IMR-90 (cell line): Measurements from ENCODE around the gene UMOD. TPM values are rescaled to one million over a fixed set of nuclear protein-coding genes. Genes with fewer than 3 reads are reported as not detected.

Experiments used
- ATAC-seq: fragments of 200-7000 bp; cut with Tn5 transposase; 2 replicates; pipeline ENCODE4 v1.9.1; 2020; ENCODE audit warnings: low read depth, mild to moderate bottlenecking, moderate library complexity
- BruUV-seq: library from RNA; stranded (reverse); fragments of 400-500 nt; replicated peaks from 2 replicates; lab custom pipeline; 2021; lab: Mats Ljungman, UMichigan
- CTCF ChIA-PET: fragments of 300-600 bp; formaldehyde crosslinking; extraction: SDS; loops from one replicate; lab custom pipeline; 2021; ENCODE audit warnings: antibody characterized with exemption; lab: Yijun Ruan, JAX
- POLR2A ChIA-PET: fragments of 300-600 bp; sonication (Branson Sonifier 250); formaldehyde crosslinking; loops from one replicate; lab custom pipeline; 2022; ENCODE audit warnings: antibody characterized with exemption; ENCODE audit not compliant: unreplicated experiment; lab: Charles Lee
- DNase-seq: peaks from one replicate; pipeline ENCODE4 v3.0.0; 2013
- H2AFZ ChIP-seq: replicated peaks from 2 replicates; pipeline ENCODE3; 2013; ENCODE audit warnings: low read length, mild to moderate bottlenecking; ENCODE audit not compliant: poor library complexity
- H2AK5ac ChIP-seq: 2 replicates; pipeline ENCODE4 v1.6.1; 2013; ENCODE audit warnings: low read depth, low read length, inconsistent platforms
- H2AK9ac ChIP-seq: replicated peaks from 2 replicates; pipeline ENCODE3; 2013; ENCODE audit warnings: mild to moderate bottlenecking, low read depth, low read length, moderate library complexity; ENCODE audit not compliant: poor library complexity
- H2BK120ac ChIP-seq: 2 replicates; pipeline ENCODE4 v1.6.1; 2013; ENCODE audit warnings: low read depth, low read length, inconsistent platforms
- H2BK15ac ChIP-seq: 3 replicates; pipeline ENCODE4 v1.6.1; 2013; ENCODE audit warnings: low read depth, low read length, inconsistent platforms
- H2BK20ac ChIP-seq: 2 replicates; pipeline ENCODE4 v1.6.1; 2013; ENCODE audit warnings: low read depth, mild to moderate bottlenecking, inconsistent platforms, low read length, moderate library complexity
- H2BK5ac ChIP-seq: 2 replicates; pipeline ENCODE4 v1.6.1; 2013; ENCODE audit warnings: mild to moderate bottlenecking, low read depth, low read length, inconsistent platforms; ENCODE audit not compliant: poor library complexity, severe bottlenecking
- H3K14ac ChIP-seq: replicated peaks from 2 replicates; pipeline ENCODE4 v1.6.1; 2013; ENCODE audit warnings: low read depth, low read length, inconsistent platforms
- H3K18ac ChIP-seq: 2 replicates; pipeline ENCODE4 v1.6.1; 2013; ENCODE audit warnings: low read depth, low read length, control low read depth
- H3K23ac ChIP-seq: 2 replicates; pipeline ENCODE4 v1.6.1; 2013; ENCODE audit warnings: low read depth, low read length, inconsistent platforms
- H3K27ac ChIP-seq: 2 replicates; pipeline ENCODE4 v1.5.1; 2013; ENCODE audit warnings: mild to moderate bottlenecking, control low read depth, low read length; ENCODE audit not compliant: insufficient read depth
- H3K27me3 ChIP-seq: 2 replicates; pipeline ENCODE4 v1.6.1; 2013; ENCODE audit warnings: low read length; ENCODE audit not compliant: control insufficient read depth, insufficient read depth
- H3K36me3 ChIP-seq: 2 replicates; pipeline ENCODE4 v1.6.1; 2013; ENCODE audit warnings: low read length, mixed read lengths; ENCODE audit not compliant: control insufficient read depth, insufficient read depth
- H3K4ac ChIP-seq: 2 replicates; pipeline ENCODE4 v1.6.1; 2013; ENCODE audit warnings: low read depth, low read length, inconsistent platforms
- H3K4me1 ChIP-seq: 2 replicates; pipeline ENCODE4 v1.6.1; 2013; ENCODE audit warnings: low read length, mixed read lengths; ENCODE audit not compliant: control insufficient read depth, insufficient read depth
- H3K4me2 ChIP-seq: 2 replicates; pipeline ENCODE4 v1.6.1; 2013; ENCODE audit warnings: low read depth, mild to moderate bottlenecking, control low read depth, low read length, moderate library complexity
- H3K4me3 ChIP-seq: 2 replicates; pipeline ENCODE4 v1.5.1; 2013; ENCODE audit warnings: low read depth, mild to moderate bottlenecking, control low read depth, low read length, moderate library complexity; ENCODE audit not compliant: insufficient read depth
- H3K56ac ChIP-seq: 2 replicates; pipeline ENCODE4 v1.6.1; 2013; ENCODE audit warnings: low read length, inconsistent platforms; ENCODE audit not compliant: insufficient read depth; ENCODE audit errors: extremely low read depth
- H3K79me1 ChIP-seq, 2 experiments: 2 replicates each; pipeline ENCODE4 v1.6.1; 2013; ENCODE audit warnings: low read length in 2 of 2, inconsistent platforms in 1 of 2, low read depth in 1 of 2
- H3K9ac ChIP-seq: 2 replicates; pipeline ENCODE4 v1.6.1; 2013; ENCODE audit warnings: low read depth, low read length, control low read depth
- H3K9me1 ChIP-seq: 2 replicates; pipeline ENCODE4 v1.6.1; 2013; ENCODE audit warnings: low read length, inconsistent platforms; ENCODE audit not compliant: insufficient read depth
- H3K9me3 ChIP-seq: 2 replicates; pipeline ENCODE4 v1.6.1; 2013; ENCODE audit warnings: low read length; ENCODE audit not compliant: control insufficient read depth, insufficient read depth
- H4K20me1 ChIP-seq: 2 replicates; pipeline ENCODE4 v1.6.1; 2013; ENCODE audit warnings: low read length, inconsistent platforms; ENCODE audit not compliant: insufficient read depth
- H4K5ac ChIP-seq: 2 replicates; pipeline ENCODE4 v1.6.1; 2013; ENCODE audit warnings: mild to moderate bottlenecking, low read depth, low read length, control low read depth
- H4K8ac ChIP-seq, 2 experiments: 2 replicates each; pipeline ENCODE4 v1.6.1; 2013; ENCODE audit warnings: low read depth in 2 of 2, low read length in 2 of 2, control low read depth in 1 of 2, inconsistent platforms in 1 of 2
- H4K91ac ChIP-seq: 2 replicates; pipeline ENCODE4 v1.6.1; 2013; ENCODE audit warnings: low read depth, low read length, inconsistent platforms; ENCODE audit not compliant: insufficient read depth
- CEBPB ChIP-seq: IDR thresholded peaks from 2 replicates; pipeline ENCODE4 v1.6.1; 2012; ENCODE audit warnings: low read depth, low read length, improper control_type of control experiment
- MAFK ChIP-seq: IDR thresholded peaks from 2 replicates; pipeline ENCODE4 v1.6.1; 2012; ENCODE audit warnings: low read depth, low read length, improper control_type of control experiment
- NFE2L2 ChIP-seq: fragments of 150-350 bp; IDR thresholded peaks from 2 replicates; pipeline ENCODE4 v1.6.1; 2016; ENCODE audit warnings: low read depth, mild to moderate bottlenecking, low read length
- POLR2A ChIP-seq: IDR thresholded peaks from 2 replicates; pipeline ENCODE4 v1.6.1; 2012; ENCODE audit warnings: mild to moderate bottlenecking, low read depth, low read length
- SMC3 ChIP-seq: fragments of 150-350 bp; IDR thresholded peaks from 2 replicates; pipeline ENCODE4 v1.6.1; 2016; ENCODE audit warnings: low read depth, mild to moderate bottlenecking, antibody characterized with exemption, low read length, moderate library complexity
- USF2 ChIP-seq: fragments of 150-350 bp; IDR thresholded peaks from 2 replicates; pipeline ENCODE4 v1.6.1; 2017; ENCODE audit warnings: mild to moderate bottlenecking, antibody characterized with exemption, low read length, low read depth
- WGBS, 2 experiments: methylation state at CpG; one replicate each; pipeline versions ENCODE4 v1.1.5 to v1.1.7; 2013; ENCODE audit warnings: missing lambda C conversion rate in 2 of 2; ENCODE audit not compliant: insufficient read length in 1 of 2; ENCODE audit errors: extremely low coverage in 2 of 2; 5-methylcytosine and 5-hydroxymethylcytosine counted together
- dilution Hi-C: fragments of 300-500 bp; cut with HindIII; formaldehyde crosslinking; loops from one replicate; pipeline ENCODE4 v1.14.3; 2018; ENCODE audit warnings: low sequenced_read_pairs; ENCODE audit not compliant: unreplicated experiment
- in situ Hi-C: fragments of 300-500 bp; cut with MboI; formaldehyde crosslinking; loops from 3 replicates; pipeline ENCODE4 v1.14.3; 2019; ENCODE audit warnings: low sequenced_read_pairs, inconsistent platforms, mixed read lengths
- intact Hi-C: fragments of 100-400 bp; cut with micrococcal nuclease; formaldehyde crosslinking; loops from 2 replicates; pipeline ENCODE4 v1.10.0; 2022
- polyA plus RNA-seq, 3 experiments: library from polyadenylated mRNA; depleted of rRNA; stranded (reverse); fragments of >200 nt; gene quantifications; 2 replicates each; pipeline ENCODE4 v1.2.3, GENCODE V29; 2012; ENCODE audit warnings: low replicate concordance in 1 of 3
- total RNA-seq: library from RNA; depleted of rRNA; stranded (reverse); fragments of >200 nt; gene quantifications from 2 replicates; pipeline ENCODE4 v1.2.3, GENCODE V29; 2012
- TF ChIP-seq, protein P1 (sequence below): fragments of 150-350 bp; IDR thresholded peaks from 2 replicates; pipeline ENCODE4 v1.6.1; 2016; ENCODE audit warnings: low read depth, mild to moderate bottlenecking, low read length, moderate library complexity, borderline replicate concordance

The UMOD gene
- total and polyA plus RNA-seq, 2 of the 4 experiments (the other 2 are of a cell fraction), result not detected

- no peak for ATAC-seq
Measured at GRCh38 chr16:20289571-20289970, 62.9 kb downstream of the UMOD start.

More at GRCh38 chr16:20289571-20289970, 62.9 kb downstream of the UMOD start:
- H2BK20ac ChIP-seq, result no peak overlapping the region
- no CpG with 5 or more reads among the region's 3 CpGs for WGBS, 2 experiments
- no peak overlapping the region for H3K27ac ChIP-seq
- intact Hi-C loops, result no loop called here
- H3K18ac ChIP-seq, result no peak overlapping the region
- no peak overlapping the region for H2AK9ac ChIP-seq
- H4K20me1 ChIP-seq, result no peaks in the 10 kb centered on the region
- ChIA-PET CTCF (interaction anchor here (0.6 to 1.4 kb wide), 2 partner anchors 165 to 382 kb away, joined by 3 read pairs; no protein-coding TSS in a partner anchor), POLR2A (no interaction called here)
- no peak for DNase-seq
- H4K91ac ChIP-seq, result no peak overlapping the region
- H2AK5ac ChIP-seq, result no peak overlapping the region
- dilution Hi-C loops, result no loop called here
- H3K27me3 ChIP-seq, result no peaks in the 10 kb centered on the region
- H3K79me1 ChIP-seq, result no peaks in the 10 kb centered on the region
- H3K4me3 ChIP-seq, result no peak overlapping the region
- TF ChIP-seq NFE2L2 (no peak), POLR2A (no peak), CEBPB (no peak), MAFK (no peak), USF2 (no peak), SMC3 (no peak)
- TF ChIP-seq, protein P1, sequence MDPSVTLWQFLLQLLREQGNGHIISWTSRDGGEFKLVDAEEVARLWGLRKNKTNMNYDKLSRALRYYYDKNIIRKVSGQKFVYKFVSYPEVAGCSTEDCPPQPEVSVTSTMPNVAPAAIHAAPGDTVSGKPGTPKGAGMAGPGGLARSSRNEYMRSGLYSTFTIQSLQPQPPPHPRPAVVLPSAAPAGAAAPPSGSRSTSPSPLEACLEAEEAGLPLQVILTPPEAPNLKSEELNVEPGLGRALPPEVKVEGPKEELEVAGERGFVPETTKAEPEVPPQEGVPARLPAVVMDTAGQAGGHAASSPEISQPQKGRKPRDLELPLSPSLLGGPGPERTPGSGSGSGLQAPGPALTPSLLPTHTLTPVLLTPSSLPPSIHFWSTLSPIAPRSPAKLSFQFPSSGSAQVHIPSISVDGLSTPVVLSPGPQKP, result no peak
- BruUV-seq, result no TSS peak
- H2AFZ ChIP-seq, result no peak overlapping the region
- no peak overlapping the region for H2BK5ac ChIP-seq
- H2BK15ac ChIP-seq, result no peak overlapping the region
- H4K8ac ChIP-seq, result no peak overlapping the region
- H3K9me3 ChIP-seq, result peaks cover 5% of the 10 kb centered on the region; the same call in 1 of the 2 replicates
- H3K23ac ChIP-seq, result no peak overlapping the region
- H3K9me1 ChIP-seq, result no peaks in the 10 kb centered on the region
- no peak overlapping the region for H3K56ac ChIP-seq
- no peak overlapping the region for H3K14ac ChIP-seq
- no peak overlapping the region for H4K5ac ChIP-seq
- H3K4me1 ChIP-seq, result no peaks in the 10 kb centered on the region
- in situ Hi-C loops, result no loop called here
- H3K4me2 ChIP-seq, result no peak overlapping the region
- no peak overlapping the region for H3K4ac ChIP-seq
- H3K9ac ChIP-seq, result no peak overlapping the region
- no peaks in the 10 kb centered on the region for H3K36me3 ChIP-seq
- no peak overlapping the region for H2BK120ac ChIP-seq
